PC-9 (cell line): ENCODE results near the gene COL23A1.

Experiments
- EZH2 ChIP-seq: fragments of 200-600 bp; sonication (generic); IDR thresholded peaks from 2 replicates; pipeline ENCODE4 v1.8.0; 2017; ENCODE audit warnings: antibody characterized with exemption, low read depth
- TF ChIP-seq, protein P1 (sequence below): fragments of 200-600 bp; sonication (generic); conservative IDR thresholded peaks from 2 replicates; pipeline ENCODE4 v1.6.1; 2017; ENCODE audit warnings: mixed run types, antibody characterized with exemption, mild to moderate bottlenecking, moderate library complexity

- TF ChIP-seq, protein P1, sequence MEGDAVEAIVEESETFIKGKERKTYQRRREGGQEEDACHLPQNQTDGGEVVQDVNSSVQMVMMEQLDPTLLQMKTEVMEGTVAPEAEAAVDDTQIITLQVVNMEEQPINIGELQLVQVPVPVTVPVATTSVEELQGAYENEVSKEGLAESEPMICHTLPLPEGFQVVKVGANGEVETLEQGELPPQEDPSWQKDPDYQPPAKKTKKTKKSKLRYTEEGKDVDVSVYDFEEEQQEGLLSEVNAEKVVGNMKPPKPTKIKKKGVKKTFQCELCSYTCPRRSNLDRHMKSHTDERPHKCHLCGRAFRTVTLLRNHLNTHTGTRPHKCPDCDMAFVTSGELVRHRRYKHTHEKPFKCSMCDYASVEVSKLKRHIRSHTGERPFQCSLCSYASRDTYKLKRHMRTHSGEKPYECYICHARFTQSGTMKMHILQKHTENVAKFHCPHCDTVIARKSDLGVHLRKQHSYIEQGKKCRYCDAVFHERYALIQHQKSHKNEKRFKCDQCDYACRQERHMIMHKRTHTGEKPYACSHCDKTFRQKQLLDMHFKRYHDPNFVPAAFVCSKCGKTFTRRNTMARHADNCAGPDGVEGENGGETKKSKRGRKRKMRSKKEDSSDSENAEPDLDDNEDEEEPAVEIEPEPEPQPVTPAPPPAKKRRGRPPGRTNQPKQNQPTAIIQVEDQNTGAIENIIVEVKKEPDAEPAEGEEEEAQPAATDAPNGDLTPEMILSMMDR: no peak
- no peak for TF ChIP-seq EZH2
Measured at GRCh38 chr5:178426326-178427130, 163.7 kb downstream of the COL23A1 start.
